Memory B cell (primary cell): ENCODE measurements around the gene CRNKL1.
A peak's percentile ranks its signal among the peaks of the same experiment; 100 is the strongest.

Source experiments
- ATAC-seq: fragments of 150-1000 bp; cut with Tn5 transposase; 2 replicates; pipeline ENCODE4 v1.10.0; 2021; ENCODE audit warnings: low read depth, mild to moderate bottlenecking, moderate library complexity
- DNase-seq, 2 donors: peaks; one replicate each; pipeline ENCODE4 v3.0.0; 2022; ENCODE audit warnings: low spot score in 2 of 2
- H3K27ac Mint-ChIP-seq: one replicate; pipeline ENCODE4 v1.8.0; 2022; ENCODE audit warnings: mild to moderate bottlenecking, moderate library complexity, mixed read lengths
- H3K27me3 Mint-ChIP-seq: one replicate; pipeline ENCODE4 v1.8.0; 2022; ENCODE audit warnings: mixed read lengths
- H3K36me3 Mint-ChIP-seq: one replicate; pipeline ENCODE4 v1.8.0; 2022; ENCODE audit warnings: mild to moderate bottlenecking, mixed read lengths
- H3K4me1 Mint-ChIP-seq: one replicate; pipeline ENCODE4 v1.8.0; 2022; ENCODE audit warnings: mixed read lengths
- H3K4me3 Mint-ChIP-seq: one replicate; pipeline ENCODE4 v1.8.0; 2022; ENCODE audit warnings: mild to moderate bottlenecking, moderate library complexity, mixed read lengths
- H3K9me3 Mint-ChIP-seq: one replicate; pipeline ENCODE4 v1.8.0; 2022; ENCODE audit warnings: mixed read lengths

Gene CRNKL1

GRCh38 chr20:20076297-20077065, 24.2 kb upstream of the CRNKL1 start:
- Mint-ChIP-seq H3K27ac (no peak overlapping the region), H3K36me3 (no peaks in the 10 kb centered on the region), H3K27me3 (peaks cover 7% of the 10 kb centered on the region), H3K4me3 (no peak overlapping the region), H3K9me3 (no peaks in the 10 kb centered on the region), H3K4me1 (no peaks in the 10 kb centered on the region)
- DNase-seq (no peak), ATAC-seq (no peak)

GRCh38 chr20:20075032-20075431, 22.8 kb upstream of the CRNKL1 start:
- Mint-ChIP-seq H3K36me3 (no peaks in the 10 kb centered on the region), H3K9me3 (no peaks in the 10 kb centered on the region), H3K4me3 (no peak overlapping the region), H3K4me1 (no peaks in the 10 kb centered on the region), H3K27me3 (peaks cover 10% of the 10 kb centered on the region), H3K27ac (no peak overlapping the region)
- ATAC-seq (no peak), DNase-seq (no peak)

GRCh38 chr20:20073801-20074371, 21.6 kb upstream of the CRNKL1 start:
- no peak overlapping the region for H3K4me3 Mint-ChIP-seq
- H3K27ac Mint-ChIP-seq, result no peak overlapping the region
- no peak for ATAC-seq

GRCh38 chr20:20070871-20071726, 18.8 kb upstream of the CRNKL1 start:
- Mint-ChIP-seq H3K4me1 (no peaks in the 10 kb centered on the region), H3K4me3 (no peak overlapping the region), H3K9me3 (no peaks in the 10 kb centered on the region), H3K27me3 (peaks cover 3% of the 10 kb centered on the region), H3K27ac (no peak overlapping the region), H3K36me3 (no peaks in the 10 kb centered on the region)
- DNase-seq (no peak), ATAC-seq (no peak)

More at GRCh38 chr20:20073801-20074371, 21.6 kb upstream of the CRNKL1 start:
- no peaks in the 10 kb centered on the region for H3K36me3 Mint-ChIP-seq
- H3K4me1 Mint-ChIP-seq, result no peaks in the 10 kb centered on the region
- no peak for DNase-seq
- H3K9me3 Mint-ChIP-seq, result no peaks in the 10 kb centered on the region
- H3K27me3 Mint-ChIP-seq, result peaks cover 8% of the 10 kb centered on the region

- no peak for DNase-seq
- Mint-ChIP-seq H3K4me1 (no peaks in the 10 kb centered on the region), H3K4me3 (no peak overlapping the region), H3K9me3 (no peaks in the 10 kb centered on the region), H3K27ac (no peak overlapping the region), H3K36me3 (no peaks in the 10 kb centered on the region), H3K27me3 (peaks cover 8% of the 10 kb centered on the region)
- ATAC-seq, result no peak
Observed at GRCh38 chr20:20065361-20065760, 13.1 kb upstream of the CRNKL1 start.

- Mint-ChIP-seq H3K36me3 (no peaks in the 10 kb centered on the region), H3K4me1 (no peaks in the 10 kb centered on the region), H3K9me3 (no peaks in the 10 kb centered on the region), H3K27me3 (peaks cover 6% of the 10 kb centered on the region), H3K27ac (no peak overlapping the region), H3K4me3 (no peak overlapping the region)
- ATAC-seq (no peak), DNase-seq (no peak)
Observed at GRCh38 chr20:20063941-20064702, 11.9 kb upstream of the CRNKL1 start.

- H3K27me3 Mint-ChIP-seq, result peaks cover 6% of the 10 kb centered on the region
- no peaks in the 10 kb centered on the region for H3K9me3 Mint-ChIP-seq
- no peaks in the 10 kb centered on the region for H3K4me1 Mint-ChIP-seq
- no peak overlapping the region for H3K4me3 Mint-ChIP-seq
- no peaks in the 10 kb centered on the region for H3K36me3 Mint-ChIP-seq
- no peak for DNase-seq
- H3K27ac Mint-ChIP-seq, result no peak overlapping the region
- ATAC-seq, result no peak
Observed at GRCh38 chr20:20060234-20060998, 8.2 kb upstream of the CRNKL1 start.

GRCh38 chr20:20051767-20052073, 546 bp downstream of the CRNKL1 start:
- Mint-ChIP-seq H3K27me3 (no peaks in the 10 kb centered on the region), H3K36me3 (peaks cover 18% of the 10 kb centered on the region), H3K27ac (peak overlapping the region; percentile 98), H3K9me3 (no peaks in the 10 kb centered on the region), H3K4me1 (peaks cover 8% of the 10 kb centered on the region), H3K4me3 (peak overlapping the region; percentile 90)
- ATAC-seq (peak; percentile 6), DNase-seq (no peak)

GRCh38 chr20:20039752-20040387, 12.4 kb downstream of the CRNKL1 start:
- ATAC-seq, result no peak
- Mint-ChIP-seq H3K9me3 (no peaks in the 10 kb centered on the region), H3K4me1 (peaks cover 3% of the 10 kb centered on the region), H3K4me3 (no peak overlapping the region), H3K27ac (no peak overlapping the region), H3K27me3 (no peaks in the 10 kb centered on the region), H3K36me3 (peaks cover 32% of the 10 kb centered on the region)
- no peak for DNase-seq

- H3K4me3 Mint-ChIP-seq, result no peak overlapping the region
- no peak overlapping the region for H3K27ac Mint-ChIP-seq
- no peaks in the 10 kb centered on the region for H3K9me3 Mint-ChIP-seq
- ATAC-seq (no peak), DNase-seq (no peak)
- H3K36me3 Mint-ChIP-seq, result peaks cover 28% of the 10 kb centered on the region
- peaks cover 3% of the 10 kb centered on the region for H3K4me1 Mint-ChIP-seq
- no peaks in the 10 kb centered on the region for H3K27me3 Mint-ChIP-seq
Observed at GRCh38 chr20:20038586-20038985, 13.7 kb downstream of the CRNKL1 start.

- DNase-seq (no peak), ATAC-seq (no peak)
- Mint-ChIP-seq H3K4me3 (no peak overlapping the region), H3K27me3 (no peaks in the 10 kb centered on the region), H3K9me3 (no peaks in the 10 kb centered on the region), H3K36me3 (peaks cover 28% of the 10 kb centered on the region), H3K4me1 (peaks cover 3% of the 10 kb centered on the region), H3K27ac (no peak overlapping the region)
Observed at GRCh38 chr20:20037960-20038359, 14.3 kb downstream of the CRNKL1 start.

GRCh38 chr20:20036756-20037155, 15.5 kb downstream of the CRNKL1 start:
- no peaks in the 10 kb centered on the region for H3K27me3 Mint-ChIP-seq
- H3K36me3 Mint-ChIP-seq, result peaks cover 28% of the 10 kb centered on the region
- H3K9me3 Mint-ChIP-seq, result no peaks in the 10 kb centered on the region
- DNase-seq (no peak), ATAC-seq (no peak)
- H3K27ac Mint-ChIP-seq, result peak overlapping the region; percentile 26
- peaks cover 3% of the 10 kb centered on the region for H3K4me1 Mint-ChIP-seq
- H3K4me3 Mint-ChIP-seq, result no peak overlapping the region

GRCh38 chr20:20034486-20034885, 17.8 kb downstream of the CRNKL1 start:
- DNase-seq (no peak), ATAC-seq (no peak)
- no peak overlapping the region for H3K27ac Mint-ChIP-seq
- peaks cover 27% of the 10 kb centered on the region for H3K36me3 Mint-ChIP-seq
- H3K9me3 Mint-ChIP-seq, result no peaks in the 10 kb centered on the region
- peaks cover 3% of the 10 kb centered on the region for H3K4me1 Mint-ChIP-seq
- no peak overlapping the region for H3K4me3 Mint-ChIP-seq
- no peaks in the 10 kb centered on the region for H3K27me3 Mint-ChIP-seq
